Common myeloid progenitor, CD34-positive (primary cell): ENCODE measurements around the gene CSAD.
"Not testable (repeated sequence)": the region's sequence is repeated elsewhere in the genome, so short reads cannot be mapped to it uniquely, and the experiment has no call there.

ENCODE experiments used
- CTCF ChIA-PET: fragments of 350-600 bp; sonication (Branson Sonifier 250); formaldehyde crosslinking; loops from one replicate; lab custom pipeline; 2021; ENCODE audit warnings: antibody characterized with exemption; lab: Charles Lee
- POLR2A ChIA-PET: fragments of 350-600 bp; sonication (Branson Sonifier 250); formaldehyde crosslinking; loops from one replicate; lab custom pipeline; 2021; ENCODE audit warnings: antibody characterized with exemption; lab: Charles Lee
- DNase-seq, 3 donors: peaks; one replicate each; pipeline versions ENCODE4 v3.0.0 to v3.0.0-alpha.2; 2013
- H3K27ac ChIP-seq, 2 experiments: 1 replicate in 1 of 2; 2 replicates in 1 of 2; pipeline ENCODE4 v1.7.0; 2013; ENCODE audit warnings: inconsistent platforms in 2 of 2, low read length in 2 of 2, mild to moderate bottlenecking in 2 of 2, low read depth in 1 of 2, moderate library complexity in 1 of 2; ENCODE audit not compliant: severe bottlenecking in 2 of 2, insufficient read depth in 1 of 2, poor library complexity in 1 of 2
- H3K27me3 ChIP-seq, 5 experiments: replicated peaks in 2 of 5; 1 replicate in 3 of 5; 2 replicates in 2 of 5; pipeline versions ENCODE4 v1.6.1 to v1.7.0; 2013; ENCODE audit warnings: low read length in 4 of 5, mild to moderate bottlenecking in 2 of 5, moderate library complexity in 2 of 5, inconsistent platforms in 1 of 5; ENCODE audit not compliant: insufficient read depth in 5 of 5, control insufficient read depth in 4 of 5
- H3K36me3 ChIP-seq, 4 experiments: 1 replicate in 2 of 4; 2 replicates in 2 of 4; pipeline versions ENCODE4 v1.6.1 to v1.7.0; 2013; ENCODE audit warnings: low read length in 3 of 4, control low read depth in 1 of 4, mild to moderate bottlenecking in 1 of 4; ENCODE audit not compliant: control insufficient read depth in 4 of 4, insufficient read depth in 4 of 4
- H3K4me1 ChIP-seq, 4 experiments: 1 replicate in 3 of 4; 2 replicates in 1 of 4; pipeline versions ENCODE4 v1.6.1 to v1.7.1; 2013; ENCODE audit warnings: low read length in 3 of 4, mild to moderate bottlenecking in 3 of 4, control low read depth in 1 of 4, inconsistent platforms in 1 of 4, moderate library complexity in 1 of 4; ENCODE audit not compliant: control insufficient read depth in 4 of 4, insufficient read depth in 4 of 4; ENCODE audit errors: control extremely low read depth in 1 of 4
- H3K4me3 ChIP-seq, 7 experiments: 1 replicate in 4 of 7; 2 replicates in 3 of 7; pipeline versions ENCODE4 v1.5.1 to v1.7.0; 2013; ENCODE audit warnings: mild to moderate bottlenecking in 7 of 7, low read length in 6 of 7, moderate library complexity in 6 of 7, inconsistent platforms in 2 of 7, low read depth in 2 of 7, control low read depth in 1 of 7; ENCODE audit not compliant: insufficient read depth in 4 of 7, control insufficient read depth in 1 of 7; ENCODE audit errors: extremely low read depth in 1 of 7
- H3K9me3 ChIP-seq, 5 experiments: 1 replicate in 4 of 5; 2 replicates in 1 of 5; pipeline versions ENCODE4 v1.6.1 to v1.7.1; 2013; ENCODE audit warnings: low read length in 4 of 5, mild to moderate bottlenecking in 2 of 5, inconsistent platforms in 1 of 5, low read depth in 1 of 5, moderate library complexity in 1 of 5; ENCODE audit not compliant: control insufficient read depth in 4 of 5, insufficient read depth in 2 of 5; ENCODE audit errors: control extremely low read depth in 1 of 5
- WGBS: methylation state at CpG from one replicate; pipeline ENCODE4 v1.1.5; 2013; ENCODE audit not compliant: insufficient coverage; 5-methylcytosine and 5-hydroxymethylcytosine counted together

CSAD gene

DNA sequence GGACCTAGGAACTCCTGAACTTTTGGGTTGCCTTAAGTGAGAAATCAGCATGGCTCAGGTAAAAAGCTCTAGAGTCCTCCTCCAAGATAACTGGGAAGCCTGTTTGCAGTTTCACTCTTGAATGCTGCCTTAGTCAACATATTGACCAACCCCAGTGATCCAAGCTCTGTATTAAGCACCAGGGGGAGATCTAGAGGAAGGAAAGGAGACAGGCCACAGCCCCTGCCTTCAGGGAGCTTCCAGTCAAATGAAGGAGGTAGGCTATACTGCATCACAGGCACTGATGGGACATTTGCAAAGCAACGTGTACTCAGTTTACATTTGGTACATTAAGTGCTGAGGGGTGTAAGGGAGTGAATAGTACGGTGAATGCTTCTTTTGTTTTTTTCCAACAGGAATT, 1.2 kb upstream of the CSAD start:
- Histone ChIP-seq H3K27me3 (no peaks in the 10 kb centered on the region), H3K4me1 (peaks cover 23 to 38% (median 32%) of the 10 kb centered on the region in 4 experiments), H3K9me3 (no peaks in the 10 kb centered on the region), H3K4me3 (peak overlapping the region in 3 of 7 experiments; percentile 53 to 87 (median 85)), H3K27ac (no peak overlapping the region), H3K36me3 (peaks cover 18 to 51% (median 36%) of the 10 kb centered on the region in 4 experiments)
- 93% methylated on average over 2 of the region's 2 CpGs for WGBS
- CTCF ChIA-PET: interaction anchor here (1.0 to 4.5 kb wide), 14 partner anchors 8 to 134 kb away, joined by 3 to 30 read pairs (median 6); partner anchors contain the start of genes ESPL1 and ITGB7
- DNase-seq: no peak
- POLR2A ChIA-PET: interaction anchor here (0.9 kb wide), 1 partner anchor 13 kb away, joined by 6 read pairs; no protein-coding TSS in a partner anchor

DNA sequence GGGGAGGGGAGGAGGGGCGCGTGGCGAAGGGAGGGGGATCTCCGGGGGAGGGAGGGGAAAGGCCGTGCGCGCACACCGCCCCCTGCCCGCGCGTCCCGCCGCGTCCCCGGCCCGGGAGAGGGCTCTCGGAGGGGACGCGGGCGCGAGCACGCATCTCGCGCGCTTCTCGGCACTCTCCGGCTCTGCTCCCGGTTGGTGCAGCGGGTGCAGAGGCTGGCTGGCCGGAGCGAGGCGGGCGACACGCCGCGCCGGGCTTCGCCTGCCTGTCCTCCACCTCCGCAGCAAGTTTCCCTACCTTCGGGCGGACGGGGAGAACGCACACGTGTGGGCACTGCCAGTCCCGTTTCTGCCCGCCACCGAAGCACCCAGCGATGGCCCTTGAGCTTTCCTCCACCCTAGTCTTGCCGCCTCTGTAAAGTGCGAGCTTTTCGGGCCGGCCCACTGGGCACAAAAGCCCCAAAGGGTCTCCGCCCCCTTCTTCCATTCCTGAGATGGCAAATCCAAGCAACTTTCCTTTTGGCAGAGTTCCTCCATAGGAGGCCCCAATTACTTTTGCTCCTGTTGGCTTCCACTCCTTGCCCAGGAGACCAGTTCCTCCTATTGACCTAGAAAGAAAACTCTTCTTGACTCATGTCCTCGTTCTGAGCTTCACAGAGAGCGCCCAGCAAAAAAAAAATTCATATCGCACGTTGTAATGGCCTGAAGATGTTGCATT, 363 bp upstream of the CSAD start:
- H3K27me3 ChIP-seq: no peaks in the 10 kb centered on the region
- H3K4me3 ChIP-seq: peak overlapping the region; percentile 51 to 87 (median 76)
- no peak for DNase-seq
- H3K9me3 ChIP-seq: no peaks in the 10 kb centered on the region
- ChIA-PET POLR2A (interaction anchor here (0.9 kb wide), 1 partner anchor 14 kb away, joined by 6 read pairs; no protein-coding TSS in a partner anchor), CTCF (interaction anchor here (0.9 to 4.5 kb wide), 17 partner anchors 9 to 143 kb away, joined by 3 to 30 read pairs (median 5); partner anchors contain the start of genes ESPL1 and ITGB7)
- peaks cover 14 to 42% (median 29%) of the 10 kb centered on the region in 4 experiments for H3K36me3 ChIP-seq
- peaks cover 23 to 38% (median 32%) of the 10 kb centered on the region in 4 experiments for H3K4me1 ChIP-seq
- H3K27ac ChIP-seq: peak overlapping the region; percentile 74 to 90
- 5% methylated on average over 25 of the region's 57 CpGs for WGBS

DNA sequence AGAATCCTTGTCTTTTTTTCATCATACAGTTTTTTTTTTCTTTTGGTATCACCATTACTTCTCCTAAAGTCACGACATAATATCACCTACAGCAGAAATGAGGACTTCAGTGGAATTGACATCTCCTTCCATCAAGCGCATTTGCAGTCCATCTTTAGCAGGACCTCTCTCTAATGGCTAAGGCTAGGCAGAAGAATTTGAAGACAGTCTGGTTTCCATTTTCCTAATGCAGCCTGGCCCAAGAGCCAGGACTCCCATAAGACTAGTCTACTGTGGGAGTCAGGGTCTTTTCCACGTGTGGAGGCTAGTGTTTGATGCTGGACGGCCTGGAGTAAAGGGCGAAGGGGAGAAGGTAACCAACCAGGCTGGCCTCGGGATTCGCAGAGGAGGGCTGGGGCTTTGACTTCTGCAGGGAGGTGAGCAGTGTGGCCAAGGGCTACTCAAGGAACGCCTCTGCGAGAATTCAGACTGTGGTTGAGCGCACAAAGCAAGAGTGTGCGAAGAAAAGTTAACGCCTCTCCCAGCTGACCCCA, 972 bp downstream of the CSAD start:
- POLR2A ChIA-PET: interaction anchor here (0.5 to 0.7 kb wide), 4 partner anchors 81 to 1348 kb away, joined by 3 to 4 read pairs (median 4); no protein-coding TSS in a partner anchor
- H3K4me3 ChIP-seq: peak overlapping the region; percentile 51 to 87 (median 76)
- DNase-seq: no peak

DNA sequence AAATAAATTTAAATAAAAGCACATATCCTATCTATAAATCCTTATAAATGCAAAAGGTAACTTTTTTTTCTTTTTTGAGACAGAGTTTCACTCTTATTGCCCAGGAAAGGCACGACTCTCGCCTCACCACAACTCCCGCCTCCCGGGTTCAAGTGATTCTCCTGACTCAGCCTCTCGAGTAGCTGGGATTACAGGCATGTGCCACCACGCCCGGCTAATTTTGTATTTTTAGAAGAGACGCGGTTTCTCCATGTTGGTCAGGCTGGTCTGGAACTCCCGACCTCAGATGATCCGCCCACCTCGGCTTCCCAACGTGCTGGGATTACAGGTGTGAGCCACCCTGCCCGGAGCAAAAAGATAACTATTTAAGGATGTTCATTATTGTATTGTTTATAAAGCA, 1.9 kb downstream of the CSAD start:
- H3K27me3 ChIP-seq, POLR2A ChIA-PET, H3K4me3 ChIP-seq, H3K9me3 ChIP-seq, DNase-seq, H3K27ac ChIP-seq: not testable (repeated sequence)
- Histone ChIP-seq H3K4me1 (peaks cover 23 to 44% (median 33%) of the 10 kb centered on the region in 4 experiments), H3K36me3 (peaks cover 4 to 22% (median 12%) of the 10 kb centered on the region in 4 experiments)
- 99% methylated on average over 7 of the region's 14 CpGs for WGBS
- CTCF ChIA-PET: interaction anchor here (3.0 to 5.0 kb wide), 3 partner anchors 19 to 33 kb away, joined by 9 to 32 read pairs (median 18); no protein-coding TSS in a partner anchor

More for the DNA sequence above, 972 bp downstream of the CSAD start:
- Histone ChIP-seq H3K9me3 (no peaks in the 10 kb centered on the region), H3K4me1 (peaks cover 23 to 43% (median 33%) of the 10 kb centered on the region in 4 experiments), H3K27ac (peak overlapping the region; percentile 74 to 90), H3K36me3 (peaks cover 7 to 29% (median 18%) of the 10 kb centered on the region in 4 experiments), H3K27me3 (no peaks in the 10 kb centered on the region)
- CTCF ChIA-PET: interaction anchor here (0.6 to 4.5 kb wide), 9 partner anchors 8 to 142 kb away, joined by 3 to 26 read pairs (median 4); no protein-coding TSS in a partner anchor
- 24% methylated on average over 12 of the region's 12 CpGs for WGBS

DNA sequence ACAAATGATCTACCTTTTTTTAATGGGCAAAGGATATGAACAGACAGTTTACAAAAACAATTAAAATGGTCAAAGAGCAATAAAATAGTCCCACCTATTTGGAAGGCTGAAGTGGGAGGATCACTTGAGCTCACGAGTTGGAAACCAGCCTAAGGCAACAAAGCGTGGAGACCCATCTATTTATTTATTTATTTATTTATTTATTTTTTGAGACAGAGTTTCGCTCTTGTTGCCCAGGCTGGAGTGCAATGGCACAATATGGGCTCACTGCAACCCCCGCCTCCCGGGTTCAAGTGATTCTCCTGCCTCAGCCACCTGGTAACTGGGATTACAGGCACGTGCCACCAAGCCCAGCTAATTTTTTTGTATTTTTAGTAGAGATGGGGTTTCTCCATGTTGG, 3.3 kb downstream of the CSAD start:
- DNase-seq, POLR2A ChIA-PET, H3K36me3 ChIP-seq, H3K27ac ChIP-seq, H3K9me3 ChIP-seq, H3K27me3 ChIP-seq, H3K4me3 ChIP-seq: not testable (repeated sequence)
- 100% methylated on average over 1 of the region's 6 CpGs for WGBS
- CTCF ChIA-PET: interaction anchor here (3.0 to 7.9 kb wide), 4 partner anchors 12 to 21 kb away, joined by 7 to 63 read pairs (median 20); no protein-coding TSS in a partner anchor
- H3K4me1 ChIP-seq: peaks cover 17 to 30% (median 23%) of the 10 kb centered on the region in 4 experiments

DNA sequence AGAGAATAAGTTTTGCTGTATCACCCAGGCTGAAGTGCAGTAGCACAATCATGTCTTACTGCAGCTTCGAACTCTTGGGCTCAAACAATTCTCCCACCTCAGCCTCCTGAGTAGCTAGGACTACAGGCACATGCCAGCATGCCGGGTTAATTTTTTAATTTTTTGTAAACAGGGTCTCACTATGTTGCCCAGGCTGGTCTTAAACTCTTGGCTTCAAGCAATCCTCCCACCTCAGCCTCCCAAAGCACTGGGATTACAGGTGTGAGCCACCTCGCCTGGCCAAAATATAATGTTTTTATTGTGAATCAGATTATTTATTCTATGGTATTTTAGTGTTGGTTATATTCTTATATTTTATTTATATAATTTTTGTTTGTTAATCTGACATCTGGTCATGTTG, 4.0 kb downstream of the CSAD start:
- ChIA-PET CTCF (interaction anchor here (0.8 to 7.9 kb wide), 5 partner anchors 12 to 107 kb away, joined by 3 to 63 read pairs (median 9); no protein-coding TSS in a partner anchor), POLR2A (no interaction called here)
- no peaks in the 10 kb centered on the region for H3K9me3 ChIP-seq
- no peak for DNase-seq
- WGBS: 84% methylated on average over 2 of the region's 3 CpGs
- peaks cover 0 to 7% (median 1%) of the 10 kb centered on the region in 4 experiments for H3K36me3 ChIP-seq
- H3K4me3 ChIP-seq: no peak overlapping the region
- H3K27me3 ChIP-seq: no peaks in the 10 kb centered on the region
- H3K27ac ChIP-seq: no peak overlapping the region
- H3K4me1 ChIP-seq: peaks cover 11 to 23% (median 16%) of the 10 kb centered on the region in 4 experiments
